ENCODE measurements around the gene BBOF1.

GRCh38 chr14:74105381-74105780, 86.2 kb downstream of the BBOF1 start:
- TF ChIP-seq CTCF (IDR thresholded peaks at IDR 0.05): no peak
- TF ChIP-seq POLR2A (IDR thresholded peaks at IDR 0.05): no peak
- TF ChIP-seq EP300 (IDR thresholded peaks at IDR 0.05): no peak

Measured in tibial nerve (tissue), 4 donors.